ENCODE measurements around the gene CA14.
"Not testable (repeated sequence)": the region's sequence is repeated elsewhere in the genome, so short reads cannot be mapped to it uniquely, and the experiment has no call there.

DNA sequence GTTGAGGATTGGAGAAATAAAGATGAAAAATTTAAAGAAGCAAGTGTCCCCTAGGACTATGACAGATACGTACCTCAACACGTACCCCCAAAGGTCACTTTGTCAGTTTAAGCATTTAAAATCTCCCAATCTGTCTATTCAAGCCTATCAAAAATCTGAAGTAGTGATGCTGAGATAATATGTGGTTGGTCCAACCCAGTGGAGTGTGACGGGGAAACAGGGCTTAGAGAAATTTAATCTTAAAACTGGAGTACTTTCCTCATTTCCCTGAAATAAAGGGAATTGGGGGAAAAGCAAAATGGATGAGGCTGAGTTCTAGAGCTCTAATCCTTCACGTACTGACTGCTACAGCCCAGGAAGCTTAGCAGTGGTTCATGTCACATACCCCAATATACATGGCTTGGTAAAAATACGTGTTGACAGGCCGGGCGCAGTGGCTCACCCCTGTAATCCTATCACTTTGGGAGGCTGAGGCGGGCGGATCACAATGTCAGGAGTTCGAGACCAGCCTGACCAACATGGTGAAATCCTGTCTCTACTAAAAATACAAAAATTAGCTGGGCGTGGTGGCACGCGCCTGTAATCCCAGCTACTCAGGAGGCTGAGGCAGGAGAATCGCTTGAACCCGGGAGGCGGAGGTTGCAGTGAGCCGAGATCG is 43.3 kb upstream of the CA14 start:
- not testable (repeated sequence) for TF ChIP-seq POLR2AphosphoS5 (IDR thresholded peaks at IDR 0.05; ENCODE audit: low read depth); CREB1 (CRISPR knock-in tag; IDR thresholded peaks at IDR 0.05; ENCODE audit: low read depth); EZH2 (IDR thresholded peaks at IDR 0.05; ENCODE audit: low read depth, unreplicated experiment)
- TF ChIP-seq, protein P1, sequence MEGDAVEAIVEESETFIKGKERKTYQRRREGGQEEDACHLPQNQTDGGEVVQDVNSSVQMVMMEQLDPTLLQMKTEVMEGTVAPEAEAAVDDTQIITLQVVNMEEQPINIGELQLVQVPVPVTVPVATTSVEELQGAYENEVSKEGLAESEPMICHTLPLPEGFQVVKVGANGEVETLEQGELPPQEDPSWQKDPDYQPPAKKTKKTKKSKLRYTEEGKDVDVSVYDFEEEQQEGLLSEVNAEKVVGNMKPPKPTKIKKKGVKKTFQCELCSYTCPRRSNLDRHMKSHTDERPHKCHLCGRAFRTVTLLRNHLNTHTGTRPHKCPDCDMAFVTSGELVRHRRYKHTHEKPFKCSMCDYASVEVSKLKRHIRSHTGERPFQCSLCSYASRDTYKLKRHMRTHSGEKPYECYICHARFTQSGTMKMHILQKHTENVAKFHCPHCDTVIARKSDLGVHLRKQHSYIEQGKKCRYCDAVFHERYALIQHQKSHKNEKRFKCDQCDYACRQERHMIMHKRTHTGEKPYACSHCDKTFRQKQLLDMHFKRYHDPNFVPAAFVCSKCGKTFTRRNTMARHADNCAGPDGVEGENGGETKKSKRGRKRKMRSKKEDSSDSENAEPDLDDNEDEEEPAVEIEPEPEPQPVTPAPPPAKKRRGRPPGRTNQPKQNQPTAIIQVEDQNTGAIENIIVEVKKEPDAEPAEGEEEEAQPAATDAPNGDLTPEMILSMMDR (conservative IDR thresholded peaks at IDR 0.05; ENCODE audit: low read depth in 2 of 2), result not testable (repeated sequence)
